ENCODE results near the gene MMP23B. TPM values are rescaled to one million over a fixed set of nuclear protein-coding genes. Genes with fewer than 3 reads are reported as not detected.

Gene MMP23B
- total and polyA plus RNA-seq, 2 experiments from 2014 or later, result 73.4 to 136 TPM

DNA sequence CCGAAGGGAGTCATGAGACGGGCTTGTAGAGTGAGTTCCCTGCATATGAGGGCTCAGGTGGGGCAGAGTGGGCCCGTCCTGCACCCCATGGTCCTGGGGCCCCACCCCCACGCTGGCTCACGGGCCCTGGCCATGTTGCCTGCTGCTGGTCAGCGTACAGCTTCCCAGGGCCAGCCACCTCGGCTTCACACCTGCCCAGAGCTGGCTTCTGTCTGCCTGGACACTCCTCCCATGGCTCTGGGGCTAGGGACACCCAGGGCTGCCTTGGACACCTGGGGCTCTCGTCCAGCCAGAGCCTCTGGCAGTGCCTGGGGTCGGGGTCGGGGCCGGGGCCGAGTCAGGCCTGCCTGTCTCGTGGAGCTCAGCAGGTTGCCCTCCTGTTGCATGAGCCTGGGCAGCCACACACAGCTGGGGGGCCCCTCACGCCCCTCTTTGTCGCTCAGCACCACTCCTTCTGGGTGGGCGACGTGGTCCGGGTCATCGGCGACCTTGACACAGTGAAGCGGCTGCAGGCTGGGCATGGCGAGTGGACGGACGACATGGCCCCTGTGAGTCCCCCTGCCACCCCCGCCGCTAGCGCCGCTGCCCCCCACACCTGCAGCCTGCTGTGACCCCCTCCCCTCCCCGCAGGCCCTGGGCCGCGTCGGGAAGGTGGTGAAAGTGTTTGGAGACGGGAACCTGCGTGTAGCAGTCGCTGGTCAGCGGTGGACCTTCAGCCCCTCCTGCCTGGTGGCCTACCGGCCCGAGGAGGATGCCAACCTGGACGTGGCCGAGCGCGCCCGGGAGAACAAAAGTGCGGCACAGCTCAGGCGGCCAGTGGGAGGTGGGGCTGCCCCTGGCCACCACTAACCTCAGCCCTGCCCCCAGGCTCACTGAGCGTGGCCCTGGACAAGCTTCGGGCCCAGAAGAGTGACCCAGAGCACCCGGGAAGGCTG lies 5.5 kb upstream of the MMP23B start:
- Histone ChIP-seq H2AFZ (no peak overlapping the region), H3K4me3 (no peak overlapping the region), H3K36me3 (replicated peaks; ENCODE audit: insufficient read depth, low read depth) (no peaks in the 10 kb centered on the region), H3K9me2 (replicated peaks; ENCODE audit: insufficient read depth) (no peaks in the 10 kb centered on the region), H3K79me2 (no peaks in the 10 kb centered on the region), H3K27ac (no peak overlapping the region), H3K4me2 (no peak overlapping the region), H4K20me1 (ENCODE audit: insufficient read depth, poor library complexity, severe bottlenecking) (no peaks in the 10 kb centered on the region), H3K4me1 (ENCODE audit: insufficient read depth) (peaks cover 11% of the 10 kb centered on the region), H3K9me3 (ENCODE audit: low read depth) (no peaks in the 10 kb centered on the region), H3K27me3 (peaks cover 8% of the 10 kb centered on the region)
- WGBS (ENCODE audit: low lambda C conversion rate, missing lambda C conversion rate), result 93% methylated on average over 33 of the region's 48 CpGs
- DNase-seq (ENCODE audit: low spot score), result no peak
- TF ChIP-seq CTCF (IDR thresholded peaks at IDR 0.05; ENCODE audit: poor library complexity) (no peak), EZH2 (IDR thresholded peaks at IDR 0.05; ENCODE audit: borderline replicate concordance) (no peak), EZH2phosphoT487 (IDR thresholded peaks at IDR 0.05; ENCODE audit: low read depth, severe bottlenecking, unreplicated experiment) (no peak)

DNA sequence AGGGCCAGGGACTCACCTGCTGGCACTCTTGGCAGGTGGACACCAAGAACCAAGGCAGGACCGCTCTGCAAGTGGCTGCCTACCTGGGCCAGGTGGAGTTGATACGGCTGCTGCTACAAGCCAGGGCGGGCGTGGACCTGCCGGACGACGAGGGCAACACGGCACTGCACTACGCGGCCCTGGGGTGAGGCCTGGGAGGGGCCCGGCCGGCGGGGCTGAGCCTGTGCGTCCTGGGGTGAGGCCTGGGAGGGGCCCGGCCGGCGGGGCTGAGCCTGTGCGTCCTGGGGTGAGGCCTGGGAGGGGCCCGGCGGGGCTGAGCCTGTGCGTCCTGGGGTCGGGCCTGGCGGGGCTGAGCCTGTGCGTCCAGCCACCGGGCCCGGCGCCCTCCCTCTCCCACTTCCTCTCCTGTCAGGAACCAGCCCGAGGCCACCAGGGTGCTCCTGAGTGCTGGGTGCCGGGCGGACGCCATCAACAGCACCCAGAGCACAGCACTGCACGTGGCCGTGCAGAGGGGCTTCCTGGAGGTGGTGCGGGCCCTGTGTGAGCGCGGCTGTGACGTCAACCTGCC lies 4.6 kb upstream of the MMP23B start:
- Histone ChIP-seq H2AFZ (no peak overlapping the region), H3K9me2 (replicated peaks; ENCODE audit: insufficient read depth) (no peaks in the 10 kb centered on the region), H3K27ac (no peak overlapping the region), H4K20me1 (ENCODE audit: insufficient read depth, poor library complexity, severe bottlenecking) (no peaks in the 10 kb centered on the region), H3K79me2 (no peaks in the 10 kb centered on the region), H3K36me3 (replicated peaks; ENCODE audit: insufficient read depth, low read depth) (no peaks in the 10 kb centered on the region), H3K9me3 (ENCODE audit: low read depth) (no peaks in the 10 kb centered on the region), H3K4me1 (ENCODE audit: insufficient read depth) (peaks cover 19% of the 10 kb centered on the region), H3K27me3 (peaks cover 15% of the 10 kb centered on the region), H3K4me2 (no peak overlapping the region), H3K4me3 (no peak overlapping the region)
- TF ChIP-seq EZH2phosphoT487 (IDR thresholded peaks at IDR 0.05; ENCODE audit: low read depth, severe bottlenecking, unreplicated experiment), result no peak
- no peak for TF ChIP-seq CTCF (IDR thresholded peaks at IDR 0.05; ENCODE audit: poor library complexity)
- TF ChIP-seq EZH2 (IDR thresholded peaks at IDR 0.05; ENCODE audit: borderline replicate concordance), result no peak
- WGBS (ENCODE audit: low lambda C conversion rate, missing lambda C conversion rate), result 89% methylated on average over 19 of the region's 37 CpGs
- no peak for DNase-seq (ENCODE audit: low spot score)

- DNase-seq (ENCODE audit: low spot score), result peak; percentile 4
- Histone ChIP-seq H3K9me3 (ENCODE audit: low read depth) (no peaks in the 10 kb centered on the region), H3K79me2 (no peaks in the 10 kb centered on the region), H4K20me1 (ENCODE audit: insufficient read depth, poor library complexity, severe bottlenecking) (no peaks in the 10 kb centered on the region), H2AFZ (no peak overlapping the region), H3K27ac (no peak overlapping the region), H3K4me2 (no peak overlapping the region), H3K36me3 (replicated peaks; ENCODE audit: insufficient read depth, low read depth) (no peaks in the 10 kb centered on the region), H3K9me2 (replicated peaks; ENCODE audit: insufficient read depth) (no peaks in the 10 kb centered on the region), H3K27me3 (peaks cover 15% of the 10 kb centered on the region), H3K4me3 (no peak overlapping the region), H3K4me1 (ENCODE audit: insufficient read depth) (peaks cover 19% of the 10 kb centered on the region)
- TF ChIP-seq CTCF (IDR thresholded peaks at IDR 0.05; ENCODE audit: poor library complexity) (no peak), EZH2phosphoT487 (IDR thresholded peaks at IDR 0.05; ENCODE audit: low read depth, severe bottlenecking, unreplicated experiment) (no peak), EZH2 (IDR thresholded peaks at IDR 0.05; ENCODE audit: borderline replicate concordance) (no peak)
- WGBS (ENCODE audit: low lambda C conversion rate, missing lambda C conversion rate), result 97% methylated on average over 49 of the region's 53 CpGs
Observed at GRCh38 chr1:1627829-1628753, 3.9 kb upstream of the MMP23B start.
